Measurements from ENCODE around the gene GRK5.
A peak's percentile ranks its signal among the peaks of the same experiment; 100 is the strongest.
"Not testable (repeated sequence)": the region's sequence is repeated elsewhere in the genome, so short reads cannot be mapped to it uniquely, and the experiment has no call there.

The GRK5 gene

DNA sequence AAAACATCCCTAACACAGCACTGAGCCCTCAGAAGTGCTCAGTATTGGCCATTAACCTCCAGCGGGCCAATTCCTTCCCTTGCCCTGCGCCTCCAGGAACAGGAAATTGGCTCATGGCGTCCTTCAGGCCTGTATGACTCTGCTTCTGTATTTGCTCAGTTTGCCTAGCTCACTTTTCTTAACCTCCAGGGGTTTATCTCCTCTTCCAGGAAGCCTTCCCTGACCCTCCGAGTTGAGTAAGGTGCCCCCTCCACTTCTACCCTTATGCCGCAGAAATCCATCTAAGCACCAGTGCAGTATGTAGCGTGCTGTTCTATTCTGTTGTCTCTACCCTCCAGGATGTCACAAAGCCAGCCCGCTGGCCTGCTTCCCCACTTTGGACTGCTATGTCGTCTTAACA lies 40.8 kb upstream of the GRK5 start:
- TF ChIP-seq, protein P1, sequence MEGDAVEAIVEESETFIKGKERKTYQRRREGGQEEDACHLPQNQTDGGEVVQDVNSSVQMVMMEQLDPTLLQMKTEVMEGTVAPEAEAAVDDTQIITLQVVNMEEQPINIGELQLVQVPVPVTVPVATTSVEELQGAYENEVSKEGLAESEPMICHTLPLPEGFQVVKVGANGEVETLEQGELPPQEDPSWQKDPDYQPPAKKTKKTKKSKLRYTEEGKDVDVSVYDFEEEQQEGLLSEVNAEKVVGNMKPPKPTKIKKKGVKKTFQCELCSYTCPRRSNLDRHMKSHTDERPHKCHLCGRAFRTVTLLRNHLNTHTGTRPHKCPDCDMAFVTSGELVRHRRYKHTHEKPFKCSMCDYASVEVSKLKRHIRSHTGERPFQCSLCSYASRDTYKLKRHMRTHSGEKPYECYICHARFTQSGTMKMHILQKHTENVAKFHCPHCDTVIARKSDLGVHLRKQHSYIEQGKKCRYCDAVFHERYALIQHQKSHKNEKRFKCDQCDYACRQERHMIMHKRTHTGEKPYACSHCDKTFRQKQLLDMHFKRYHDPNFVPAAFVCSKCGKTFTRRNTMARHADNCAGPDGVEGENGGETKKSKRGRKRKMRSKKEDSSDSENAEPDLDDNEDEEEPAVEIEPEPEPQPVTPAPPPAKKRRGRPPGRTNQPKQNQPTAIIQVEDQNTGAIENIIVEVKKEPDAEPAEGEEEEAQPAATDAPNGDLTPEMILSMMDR (IDR thresholded peaks at IDR 0.05; ENCODE audit: low read depth, low read length): no peak

DNA sequence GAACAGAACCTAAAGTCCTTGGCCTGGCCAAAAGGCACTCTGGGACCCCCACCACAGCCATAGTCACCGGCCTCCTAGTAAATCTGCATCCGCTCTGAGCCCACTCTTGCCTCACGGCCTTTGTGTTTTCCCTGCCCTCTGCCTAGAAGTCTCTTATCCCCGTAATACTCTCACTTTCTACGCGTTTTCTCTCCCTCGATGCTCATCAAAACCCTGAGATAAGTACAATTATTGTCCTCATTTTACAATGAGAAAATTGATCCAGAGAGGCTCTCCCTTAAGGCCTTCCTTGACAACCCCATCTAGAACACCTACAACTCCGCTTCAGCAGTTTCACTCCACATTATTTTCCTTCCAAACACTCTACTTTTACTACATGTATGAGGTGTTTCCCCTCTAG lies 40.3 kb upstream of the GRK5 start:
- no peak overlapping the region for H3K4me3 ChIP-seq (ENCODE audit: low read depth, low read length)
- TF ChIP-seq, protein P1 (IDR thresholded peaks at IDR 0.05; ENCODE audit: low read depth, low read length): no peak

More for the DNA sequence above, 40.8 kb upstream of the GRK5 start:
- H3K4me3 ChIP-seq (ENCODE audit: low read depth, low read length): no peak overlapping the region

DNA sequence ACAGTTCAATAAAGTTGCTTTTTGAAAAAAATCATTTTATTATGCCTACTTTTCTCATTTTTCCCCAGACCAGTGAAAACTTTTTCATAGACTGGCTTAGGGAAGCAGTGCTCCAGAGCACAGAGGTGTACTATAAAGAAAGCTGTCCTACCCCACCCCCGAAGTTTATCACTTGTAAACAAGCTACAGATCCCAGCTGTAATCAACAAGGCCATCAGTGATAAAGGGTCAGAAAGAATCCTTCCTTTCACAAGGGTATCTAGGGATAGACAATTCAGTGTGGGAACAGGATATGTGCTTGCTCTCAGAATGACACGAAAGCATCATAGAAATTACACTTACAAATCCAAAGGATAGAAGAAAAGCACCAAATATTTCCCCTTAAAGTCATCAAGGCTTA lies 33.3 kb upstream of the GRK5 start:
- TF ChIP-seq, protein P1 (IDR thresholded peaks at IDR 0.05; ENCODE audit: low read depth, low read length): no peak
- no peak overlapping the region for H3K4me3 ChIP-seq (ENCODE audit: low read depth, low read length)

DNA sequence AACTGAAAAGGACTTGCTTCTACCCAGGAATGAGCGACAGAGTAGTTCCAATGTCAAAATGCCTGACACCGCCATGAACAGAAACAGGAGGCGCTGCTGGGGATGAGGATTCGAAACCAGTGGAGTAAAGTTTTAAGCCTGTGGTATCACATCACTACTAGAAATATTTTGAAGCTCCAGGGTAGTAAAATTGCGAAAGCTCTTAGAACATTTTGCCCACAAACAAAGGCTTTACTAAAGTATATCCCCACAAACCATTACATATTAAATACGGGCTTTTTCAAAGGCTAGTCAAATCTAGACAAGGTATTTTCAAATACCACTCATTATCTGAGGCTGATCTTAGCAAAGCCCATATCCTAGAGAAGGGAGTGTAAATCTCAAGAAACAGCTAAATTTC lies 31.2 kb upstream of the GRK5 start:
- H3K4me3 ChIP-seq (ENCODE audit: low read depth, low read length): no peak overlapping the region
- TF ChIP-seq, protein P1 (IDR thresholded peaks at IDR 0.05; ENCODE audit: low read depth, low read length): no peak

DNA sequence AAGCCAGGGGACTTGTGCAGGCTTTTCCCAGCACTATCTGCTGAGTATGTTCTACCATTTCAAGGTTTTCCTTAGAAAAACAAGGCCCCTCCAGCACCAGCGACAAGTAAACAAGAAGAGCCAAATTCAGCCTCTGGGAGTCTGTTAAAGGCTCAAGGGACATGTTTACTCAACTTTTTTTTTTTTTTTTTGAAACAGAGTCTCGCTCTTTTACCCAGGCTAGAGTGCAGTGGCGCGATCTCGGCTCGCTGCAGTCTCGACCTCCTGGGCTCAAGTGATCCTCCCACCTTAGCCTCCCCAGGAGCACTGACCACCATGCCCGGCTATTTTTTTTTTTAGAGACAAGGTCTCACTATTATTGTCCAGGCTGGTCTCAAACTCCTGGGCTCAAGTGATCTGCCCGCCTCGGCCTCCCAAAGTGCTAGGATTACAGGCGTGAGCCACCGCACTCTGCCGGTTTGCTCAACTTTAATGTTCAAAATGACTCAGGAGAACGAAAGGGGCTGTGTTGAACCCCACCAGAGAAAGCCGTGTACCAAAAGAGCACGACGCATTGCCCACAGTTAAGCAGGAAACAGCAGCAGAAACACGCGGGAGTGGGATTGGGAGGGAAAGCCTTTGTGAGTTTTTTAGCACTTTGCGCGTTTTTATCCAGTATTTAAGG lies 29.5 kb upstream of the GRK5 start:
- TF ChIP-seq, protein P1 (IDR thresholded peaks at IDR 0.05; ENCODE audit: low read depth, low read length): no peak
- H3K4me3 ChIP-seq (ENCODE audit: low read depth, low read length): peak overlapping the region; percentile 89

DNA sequence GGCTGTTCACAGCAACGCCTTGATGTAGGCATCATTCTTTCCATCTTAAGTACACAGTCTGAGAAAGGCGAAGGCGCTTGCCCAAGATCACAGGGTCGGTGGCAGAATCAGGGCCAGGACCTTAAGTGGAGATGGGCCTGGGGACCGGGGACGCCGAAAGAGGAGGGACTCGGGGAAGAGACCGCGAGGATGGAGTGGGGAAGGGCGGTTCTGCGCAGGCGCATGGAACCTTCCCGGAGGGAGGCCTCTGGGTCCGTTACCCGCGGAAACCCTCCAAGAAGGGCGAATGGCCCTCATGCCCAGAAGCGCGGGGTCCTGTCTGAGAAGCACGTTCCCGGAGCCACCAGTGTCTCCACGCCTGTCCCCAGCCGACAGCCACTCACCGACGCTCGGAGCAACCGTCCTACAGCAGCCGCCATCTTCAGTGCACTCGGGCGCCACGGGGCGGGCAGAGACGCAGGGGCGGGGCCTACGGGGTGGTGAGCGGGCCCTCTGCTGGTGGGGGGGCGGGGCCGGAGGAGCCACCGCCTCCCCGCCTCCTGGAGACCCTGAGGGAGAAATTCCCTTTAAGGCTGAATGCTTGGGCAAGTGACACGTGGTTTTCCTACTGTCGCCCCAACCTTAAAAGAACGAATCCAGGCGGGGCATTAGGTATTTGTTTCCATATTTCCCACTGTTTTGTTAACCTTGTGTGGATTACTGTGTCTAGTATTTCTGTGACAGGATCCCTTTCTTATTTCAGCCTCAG lies 28.8 kb upstream of the GRK5 start, which contains the start of gene PRDX3:
TSS of gene PRDX3 (minus strand) at position 441 of the 748 bp plus-strand sequence. CDS start at position 419, 22 bp downstream.
- H3K4me3 ChIP-seq (ENCODE audit: low read depth, low read length): peak within 1 kb of the TSS; percentile 89
- TF ChIP-seq, protein P1 (IDR thresholded peaks at IDR 0.05; ENCODE audit: low read depth, low read length): no peak

DNA sequence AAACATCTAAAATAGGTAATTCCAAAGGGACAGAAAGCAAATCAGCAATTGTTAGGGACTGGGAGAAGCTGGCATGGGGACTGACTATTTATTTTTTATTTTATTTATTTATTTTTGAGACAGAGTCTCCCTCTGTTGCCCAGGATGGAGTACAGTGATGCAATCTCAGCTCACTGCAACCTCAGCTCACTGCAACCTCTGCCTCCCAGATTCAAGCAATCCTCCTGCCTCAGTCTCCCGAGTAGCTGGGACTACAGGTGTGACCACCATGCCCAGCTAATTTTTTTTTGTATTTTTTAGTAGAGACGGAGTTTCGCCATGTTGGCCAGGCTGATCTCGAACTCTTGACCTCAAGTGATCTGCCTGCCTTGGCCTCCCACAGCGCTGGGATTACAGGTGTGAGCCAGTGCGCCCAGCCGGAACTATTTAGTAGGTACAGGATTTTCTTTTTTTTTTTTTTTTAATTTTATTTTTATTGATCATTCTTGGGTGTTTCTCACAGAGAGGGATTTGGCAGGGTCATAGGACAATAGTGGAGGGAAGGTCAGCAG lies 26.4 kb upstream of the GRK5 start:
- H3K4me3 ChIP-seq (ENCODE audit: low read depth, low read length): not testable (repeated sequence)

Measured in WI38 (cell line).